ENCODE data around the gene GTF2A2.

The GTF2A2 gene

DNA sequence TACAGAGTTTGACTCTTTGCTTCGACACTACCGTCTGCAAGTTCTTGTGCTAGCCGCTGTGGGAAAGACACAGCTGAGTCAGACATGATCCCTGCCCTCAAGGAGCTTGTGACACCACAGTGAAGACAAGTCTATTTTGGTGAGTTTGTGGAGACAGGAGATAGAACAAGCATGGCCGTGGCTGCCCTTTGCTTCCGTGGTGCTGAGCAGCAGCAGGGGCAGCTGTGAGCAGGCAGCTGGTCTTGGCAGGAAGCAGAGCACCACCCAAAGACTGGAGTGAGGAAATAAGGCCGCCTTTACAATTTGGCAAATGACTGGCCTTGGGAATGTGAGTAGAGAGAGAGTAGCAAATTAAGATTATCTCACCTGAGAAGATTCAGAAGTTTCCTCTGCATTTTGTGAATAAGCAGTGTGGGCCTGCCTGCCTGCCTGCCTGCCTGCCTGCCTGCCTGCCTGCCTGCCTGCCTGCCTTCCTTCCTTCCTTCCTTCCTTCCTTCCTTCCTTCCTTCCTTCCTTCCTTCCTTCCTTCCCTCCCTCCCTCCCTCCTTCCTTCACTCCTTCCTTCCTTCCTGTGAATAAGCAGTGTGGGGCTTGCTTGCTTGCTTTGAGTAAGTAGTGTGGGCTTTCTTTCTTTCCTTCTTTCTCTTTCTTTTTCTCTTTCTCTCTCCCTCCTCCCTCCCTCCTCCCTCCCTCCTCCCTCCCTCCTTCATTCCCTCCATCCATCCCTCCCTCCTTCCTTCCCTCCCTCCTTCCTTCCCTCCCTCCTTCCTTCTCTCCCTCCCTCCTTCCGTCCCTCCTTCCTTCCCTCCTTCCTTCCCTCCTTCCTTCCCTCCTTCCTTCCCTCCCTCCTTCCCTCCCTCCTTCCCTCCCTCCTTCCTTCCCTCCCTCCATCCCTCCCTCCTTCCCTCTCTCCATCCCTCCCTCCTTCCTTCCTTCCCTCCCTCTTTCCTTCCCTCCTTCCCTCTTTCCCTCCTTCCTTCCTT, 47.3 kb downstream of the GTF2A2 start:
- DNase-seq (ENCODE audit: low read depth in 2 of 3, low spot score in 1 of 3): no peak

DNA sequence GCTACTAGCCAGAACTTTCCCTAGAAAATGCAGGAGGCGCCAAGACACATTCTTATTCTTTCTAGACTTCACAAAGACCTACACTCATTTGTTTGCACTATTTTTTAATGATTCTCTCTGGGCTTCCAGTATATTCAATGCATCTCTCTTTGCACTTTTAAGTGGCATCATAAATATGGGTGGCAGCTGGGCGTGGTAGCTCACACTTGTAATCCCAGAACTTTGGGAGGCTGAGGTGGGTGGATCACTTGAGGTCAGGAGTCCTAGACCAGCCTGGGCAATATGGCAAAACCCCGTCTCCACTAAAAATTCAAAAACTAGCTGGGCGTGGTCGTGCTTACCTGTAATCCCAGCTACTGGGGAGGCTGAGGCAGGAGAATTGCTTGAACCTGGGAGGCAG, 51.3 kb downstream of the GTF2A2 start:
- DNase-seq (ENCODE audit: low read depth in 2 of 3, low spot score in 1 of 3): no peak

DNA sequence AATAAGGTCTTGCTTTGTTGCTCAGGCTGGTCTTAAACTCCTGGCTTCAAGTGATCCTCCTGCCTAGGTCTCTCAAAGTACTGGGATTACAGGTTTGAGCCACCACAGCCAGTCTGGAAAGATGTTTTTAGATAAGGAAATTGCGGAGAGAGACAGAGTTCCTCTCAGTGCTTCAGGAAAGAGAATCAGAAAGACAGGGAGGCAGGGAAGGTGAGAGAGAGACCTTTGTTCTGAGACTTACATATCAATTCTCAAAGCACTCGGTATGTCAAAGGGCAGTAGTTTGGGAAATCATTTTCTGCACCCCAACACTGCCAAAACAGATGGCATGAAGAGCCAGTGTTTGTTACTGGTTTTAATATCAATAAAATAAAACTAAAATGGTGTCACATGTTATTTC, 58.9 kb downstream of the GTF2A2 start:
- no peak for DNase-seq (ENCODE audit: low read depth in 2 of 3, low spot score in 1 of 3)

DNA sequence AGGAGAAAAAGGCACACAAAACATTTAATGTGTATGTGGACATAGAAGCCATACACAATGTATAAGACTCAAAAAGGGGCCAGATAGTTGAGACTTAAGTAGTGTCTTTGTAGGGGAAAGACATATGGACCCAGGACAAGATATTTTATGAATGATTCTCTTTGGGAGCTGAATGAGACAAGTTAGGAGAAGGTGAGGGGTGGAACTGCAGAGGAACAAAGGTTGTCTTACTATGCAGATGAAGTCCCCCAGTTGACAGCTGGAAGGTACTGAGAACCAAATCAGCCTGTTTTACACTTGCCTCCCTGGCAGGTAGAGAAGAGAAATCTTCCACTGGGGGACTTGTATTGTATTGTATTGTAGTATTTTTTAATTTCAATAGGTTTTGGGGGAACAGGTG, 60.7 kb downstream of the GTF2A2 start:
- DNase-seq (ENCODE audit: low read depth in 2 of 3, low spot score in 1 of 3): no peak

DNA sequence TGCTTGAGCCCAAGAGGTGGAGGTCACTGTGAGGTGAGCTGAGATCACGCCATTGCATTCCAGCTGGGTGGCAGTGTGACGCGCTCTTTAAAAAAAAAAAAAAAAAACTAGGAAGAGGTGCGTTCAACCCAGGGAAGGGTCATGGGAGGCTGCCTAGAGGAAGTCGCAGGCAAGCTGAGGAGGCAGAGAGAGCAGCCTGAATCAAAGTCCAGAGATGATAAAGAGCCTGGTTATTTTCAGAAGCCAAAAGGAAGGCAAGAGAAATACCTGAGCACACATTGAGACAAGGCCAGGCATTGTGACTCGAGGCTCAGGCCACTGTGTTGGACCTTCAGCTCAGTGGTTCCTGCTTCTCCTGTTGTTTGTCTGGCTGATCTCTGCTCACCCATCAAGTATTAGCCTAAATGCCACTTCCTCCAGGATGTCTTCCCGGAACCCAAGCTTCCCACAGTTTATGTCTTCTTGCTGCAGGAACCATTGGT, 61.8 kb downstream of the GTF2A2 start:
- DNase-seq (ENCODE audit: low read depth in 2 of 3, low spot score in 1 of 3): no peak

DNA sequence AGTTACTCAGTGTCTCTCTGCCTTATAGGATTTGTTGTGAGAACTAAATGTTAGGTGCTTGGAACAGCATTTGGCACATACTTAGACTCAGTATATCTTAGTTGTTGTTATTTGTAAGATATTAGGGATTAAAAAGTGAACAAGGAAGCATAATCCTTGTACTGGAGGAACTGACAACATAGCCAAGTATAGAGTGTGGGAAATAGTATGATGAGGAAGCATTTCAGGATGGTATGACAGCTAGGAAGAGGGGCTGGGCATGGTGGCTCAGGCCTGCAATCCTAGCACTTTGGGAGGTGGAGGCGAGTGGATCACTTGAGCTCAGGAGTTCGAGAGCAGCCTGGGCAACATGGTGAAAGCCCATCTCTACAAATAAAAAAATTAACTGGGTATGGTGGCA, 62.3 kb downstream of the GTF2A2 start:
- DNase-seq (ENCODE audit: low read depth in 2 of 3, low spot score in 1 of 3): no peak

DNA sequence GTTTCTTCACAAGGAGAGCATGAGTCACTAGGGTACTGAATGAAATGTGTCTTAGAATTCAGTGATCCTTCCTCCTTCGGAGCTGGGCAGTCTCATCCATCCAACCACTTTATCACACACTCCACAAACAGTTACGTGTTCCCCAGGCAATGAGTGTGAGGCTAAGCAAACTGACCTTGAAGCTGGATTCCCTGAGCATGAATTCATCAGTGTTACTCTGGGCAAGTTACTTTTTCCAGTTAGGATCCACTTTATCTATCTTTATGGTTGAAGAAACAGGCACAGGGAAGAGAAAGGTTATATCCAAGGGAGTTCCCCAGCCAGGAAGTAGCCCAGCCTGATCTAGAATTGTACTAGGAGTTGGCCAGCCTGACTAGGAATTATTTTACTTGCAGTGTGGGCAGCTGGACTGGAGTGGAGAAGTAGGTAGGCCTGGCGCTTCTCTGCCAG, 62.8 kb downstream of the GTF2A2 start:
- no peak for DNase-seq (ENCODE audit: low read depth in 2 of 3, low spot score in 1 of 3)

DNA sequence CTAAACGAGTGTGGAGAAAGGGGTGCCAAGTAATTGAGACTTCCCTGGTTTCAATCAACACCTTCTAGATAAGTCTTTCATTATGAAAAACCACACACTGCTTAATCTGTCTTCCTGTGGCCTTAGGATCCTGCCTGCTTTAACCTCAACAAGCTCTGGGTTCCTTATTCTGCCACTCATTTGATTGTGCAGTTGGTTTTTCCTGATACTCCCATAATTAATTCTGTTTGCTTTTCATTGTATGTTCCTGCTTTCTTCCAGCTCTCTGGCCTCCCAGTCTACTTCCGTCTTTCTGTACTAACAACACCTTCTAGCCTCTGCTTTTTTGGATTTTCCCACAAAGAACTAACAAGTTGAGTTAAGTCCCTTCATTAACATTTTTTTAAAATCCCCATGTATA, 66.0 kb downstream of the GTF2A2 start:
- no peak for DNase-seq (ENCODE audit: low read depth in 2 of 3, low spot score in 1 of 3)

DNA sequence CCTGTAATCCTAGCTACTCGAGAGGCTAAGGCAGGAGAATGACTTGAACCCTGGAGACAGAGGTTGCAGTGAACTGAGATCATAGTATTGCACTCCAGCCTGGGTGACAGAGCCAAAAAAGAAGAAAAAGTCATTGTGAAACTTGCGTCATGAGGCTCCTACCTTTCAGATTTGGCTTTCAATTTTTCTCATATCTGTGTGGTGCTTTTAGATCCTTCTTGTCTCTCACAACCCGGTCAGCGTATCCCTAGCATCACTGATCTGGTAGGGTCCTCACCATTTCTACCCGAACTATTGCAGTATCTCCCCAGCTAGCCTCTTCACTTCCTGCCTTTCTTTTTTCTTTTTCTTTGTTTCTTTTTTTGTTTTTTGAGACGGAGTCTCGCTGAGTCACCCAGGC, 67.3 kb downstream of the GTF2A2 start:
- peak in 1 of 3 donors; percentile 5 for DNase-seq (ENCODE audit: low read depth in 2 of 3, low spot score in 1 of 3)

All from stimulated activated CD4-positive, alpha-beta T cell treated with anti-CD3 and anti-CD28 coated beads, Interleukin-12 subunit alpha, Interleukin-12 subunit beta, amount 100 ng/mL, for 48 hours (primary cell).